HG03457 (cell line): ENCODE measurements around the gene FSHR.

Source experiments
- ATAC-seq: cut with Tn5 transposase; IDR thresholded peaks from one replicate; pipeline ENCODE4 v1.9.1; 2021; ENCODE audit warnings: moderate number of reproducible peaks; ENCODE audit not compliant: unreplicated experiment

Gene FSHR

DNA sequence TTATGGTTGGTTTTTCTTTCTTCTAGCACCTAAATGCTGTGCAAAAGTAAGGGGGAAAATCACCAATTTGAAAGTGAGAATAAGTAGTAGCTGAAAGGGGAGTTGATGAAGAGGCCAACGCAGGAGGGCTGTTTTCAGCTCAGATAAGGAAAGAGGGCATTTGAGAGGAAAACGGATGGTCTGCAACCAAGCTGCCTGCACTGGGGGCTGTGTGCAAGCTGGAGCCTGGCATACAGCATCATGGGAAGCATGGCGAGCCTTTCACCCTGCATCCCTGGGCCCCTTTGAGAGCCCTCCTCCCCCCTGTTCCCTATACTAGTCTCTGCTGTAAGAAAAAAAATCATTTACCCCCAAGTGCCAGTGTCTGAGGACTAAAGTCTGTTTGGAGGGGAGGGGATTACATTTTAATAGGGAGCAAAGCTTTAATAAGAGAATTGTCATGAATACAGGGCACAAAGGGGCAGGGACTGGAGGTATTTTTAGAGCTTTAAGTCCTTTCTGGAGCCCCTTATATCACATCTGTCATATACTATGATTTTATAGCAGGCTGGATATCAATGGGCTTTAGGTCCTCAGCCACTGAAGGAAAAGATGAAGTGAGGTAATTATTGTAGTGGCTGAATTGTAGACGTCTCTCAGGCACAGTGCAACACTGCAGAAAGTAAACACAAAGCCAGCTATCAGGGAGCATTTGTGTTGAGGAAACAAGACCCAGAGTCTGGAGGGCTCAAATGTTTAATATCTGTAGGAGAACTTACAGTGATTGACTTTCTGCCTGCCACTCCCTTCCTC, 120.7 kb downstream of the FSHR start:
- no peak for ATAC-seq

DNA sequence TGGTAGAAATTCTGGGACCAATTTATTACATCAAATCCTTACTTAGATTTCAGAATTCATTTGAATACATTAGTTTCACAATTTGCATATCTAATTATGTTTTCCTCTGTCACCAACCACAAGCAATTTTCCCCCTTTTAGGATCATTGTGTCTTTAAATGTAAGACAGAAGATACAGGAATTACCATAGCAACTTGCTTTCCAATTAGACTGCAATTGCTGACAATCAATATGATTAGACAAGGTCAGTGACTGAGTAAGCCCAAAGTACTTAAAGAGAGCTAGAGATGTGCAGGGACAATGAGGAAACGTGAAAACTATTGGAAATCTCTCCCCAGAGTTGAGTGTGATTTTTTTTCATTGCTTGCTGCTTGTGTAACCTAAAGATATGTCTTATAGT, 121.4 kb downstream of the FSHR start:
- ATAC-seq = no peak

DNA sequence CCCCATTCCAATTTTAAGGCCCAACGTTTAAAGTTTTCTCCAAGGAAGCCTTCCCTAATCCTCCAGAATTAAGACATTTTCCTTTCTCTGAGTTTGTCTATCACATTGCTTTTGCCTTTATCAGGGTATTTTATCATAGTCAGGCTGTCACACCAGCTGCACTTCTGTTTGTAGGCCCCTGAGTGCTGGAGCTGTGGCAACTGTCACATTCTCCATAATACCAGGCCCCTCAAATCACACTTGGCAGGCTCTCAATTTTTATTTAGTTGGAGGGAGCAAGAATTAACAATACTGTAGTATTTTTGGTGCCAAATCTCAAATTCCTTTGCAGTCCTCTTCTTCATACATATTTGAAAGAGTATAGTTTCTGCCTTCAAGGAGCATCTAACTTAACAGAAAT, 122.2 kb downstream of the FSHR start:
- ATAC-seq = no peak

DNA sequence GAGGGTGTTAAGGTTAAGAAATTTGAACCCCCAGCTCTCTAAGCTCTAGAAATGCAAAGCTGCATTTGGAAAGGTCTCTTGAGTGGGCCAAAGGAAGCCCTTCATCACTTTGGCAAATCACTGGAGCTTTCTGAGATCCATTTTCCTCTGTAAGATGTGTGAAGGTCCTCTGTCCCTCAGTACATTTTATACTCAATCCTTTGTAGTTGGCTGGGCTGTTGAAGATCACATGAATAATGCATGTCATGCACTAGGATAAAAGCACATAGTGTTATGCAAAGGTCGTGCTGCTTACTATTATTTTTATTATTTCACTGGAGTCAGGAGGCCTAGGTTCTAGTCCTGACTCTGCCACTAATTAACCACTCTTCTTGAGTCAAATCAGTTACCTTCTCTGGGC, 124.9 kb downstream of the FSHR start:
- no peak for ATAC-seq

DNA sequence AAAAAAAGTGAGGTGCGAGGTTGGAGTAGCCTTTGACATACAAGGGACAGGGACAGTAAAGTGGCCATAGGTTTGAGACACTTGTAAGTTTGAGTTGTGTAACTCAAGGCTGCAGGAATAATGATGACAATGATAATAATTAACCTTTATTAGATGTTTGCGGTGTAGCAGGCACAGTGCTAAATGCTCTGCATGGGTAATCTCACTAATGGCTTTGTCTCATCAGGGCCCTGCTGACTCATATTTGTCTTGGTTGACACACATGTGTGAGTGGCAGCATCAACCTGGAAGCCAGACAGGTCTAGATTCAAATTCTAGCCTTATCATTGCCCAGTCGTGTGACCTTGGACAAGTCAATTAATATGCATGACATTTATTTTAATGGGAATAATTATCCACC, 126.2 kb downstream of the FSHR start:
- ATAC-seq = peak; percentile 92

DNA sequence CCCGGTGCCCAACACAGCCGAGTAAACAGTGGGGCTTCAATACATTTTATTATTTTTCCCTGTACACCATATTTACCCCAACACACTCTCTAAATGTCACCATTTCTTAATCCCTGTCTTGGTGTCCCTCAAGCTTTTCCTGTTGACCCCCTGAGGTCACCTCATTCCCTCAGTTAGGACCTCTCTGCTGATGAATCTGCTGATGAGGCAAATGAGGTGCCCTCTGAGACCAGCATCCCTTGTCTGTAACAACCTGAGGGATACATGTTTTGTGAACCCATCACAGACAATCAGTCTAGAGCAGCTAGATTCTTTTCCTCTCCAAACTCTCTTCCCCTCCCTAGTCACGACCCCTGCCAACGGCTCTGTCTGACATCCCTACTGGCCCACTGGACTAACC, 127.6 kb downstream of the FSHR start:
- no peak for ATAC-seq

DNA sequence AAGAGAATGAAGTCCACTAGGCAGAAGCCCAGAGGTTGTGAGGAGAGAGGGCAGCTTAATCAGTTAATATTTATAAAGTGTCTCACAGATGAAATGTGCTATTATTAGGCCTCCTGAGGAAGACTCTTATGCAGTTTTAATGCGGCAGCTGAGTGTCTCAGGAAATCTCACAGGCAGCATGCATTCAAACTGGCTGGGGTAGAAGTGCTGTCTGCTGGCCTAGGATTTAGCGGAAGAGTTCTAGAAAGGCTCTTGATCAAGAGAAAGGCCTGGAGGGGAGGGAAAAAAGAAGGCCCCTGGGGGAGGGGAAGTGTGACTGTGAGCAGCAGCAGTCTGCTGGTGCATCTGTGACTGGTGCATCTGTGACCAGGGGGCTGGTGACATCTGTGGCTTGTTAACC, 133.0 kb downstream of the FSHR start:
- ATAC-seq = no peak

DNA sequence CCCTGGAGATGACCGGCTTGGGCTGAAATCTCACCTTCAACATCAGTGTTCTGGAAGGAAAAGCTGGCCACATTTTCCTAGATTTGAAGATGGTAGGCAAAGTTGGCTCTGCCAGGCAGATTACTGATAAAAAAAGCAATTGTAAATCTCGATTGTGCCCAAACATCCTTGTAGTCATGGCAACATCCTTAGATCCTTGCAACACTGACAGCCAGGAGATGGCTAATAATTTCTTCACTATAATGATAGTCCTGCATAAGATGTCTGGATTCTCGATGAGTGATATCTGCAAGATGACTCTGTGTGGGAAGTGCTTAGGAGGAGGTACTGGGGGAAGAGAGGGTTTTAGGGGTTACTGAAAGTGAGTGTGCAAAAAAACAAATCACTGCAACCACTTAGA, 149.1 kb downstream of the FSHR start:
- ATAC-seq = no peak

DNA sequence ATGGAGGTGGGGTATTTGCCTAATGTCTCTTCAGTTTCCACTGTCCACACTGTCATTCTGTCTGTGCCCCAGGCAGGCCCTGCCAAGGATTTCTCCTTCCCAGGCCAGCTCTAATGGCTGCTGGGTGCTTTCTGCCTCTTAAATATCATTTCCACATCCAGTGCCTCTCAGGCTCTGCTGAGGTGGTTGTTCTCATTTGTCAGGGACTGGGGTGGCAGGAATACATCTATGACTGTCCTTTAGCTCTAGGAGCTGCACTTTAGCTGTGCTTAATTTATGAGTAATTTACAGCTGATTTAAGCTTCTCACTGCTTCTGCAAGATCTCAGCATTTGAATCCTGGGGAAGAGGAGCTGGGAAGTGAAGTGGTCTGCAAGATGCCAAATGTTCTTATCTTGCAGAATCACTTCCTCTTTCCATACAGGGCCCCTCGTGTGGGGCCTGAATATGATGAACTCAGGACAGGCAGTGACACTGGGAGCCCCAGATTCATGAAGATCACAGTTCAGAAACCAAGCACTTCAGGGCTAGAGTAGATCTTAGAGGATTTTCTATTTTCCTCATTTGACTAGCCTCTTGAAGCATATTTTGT, 150.2 kb downstream of the FSHR start:
- ATAC-seq = no peak

DNA sequence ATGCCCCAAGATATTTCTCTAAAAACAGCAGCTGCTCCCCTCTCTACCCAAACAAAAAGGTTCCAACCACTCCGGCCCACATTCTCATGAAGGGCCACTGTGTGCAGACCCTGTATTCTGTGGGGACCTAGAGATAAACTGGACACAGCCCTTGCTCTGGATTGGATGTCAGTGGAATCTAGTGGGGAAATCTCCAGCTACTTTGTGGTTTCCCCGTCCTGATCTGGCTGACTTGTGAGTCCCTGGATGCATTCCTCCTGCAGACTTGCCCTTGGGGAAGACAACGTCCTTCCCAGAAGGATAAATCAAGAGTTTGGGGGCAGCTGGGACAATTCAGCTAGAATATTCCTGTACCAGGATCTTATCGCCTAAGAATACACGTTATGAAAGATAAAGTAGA, 151.1 kb downstream of the FSHR start:
- no peak for ATAC-seq

DNA sequence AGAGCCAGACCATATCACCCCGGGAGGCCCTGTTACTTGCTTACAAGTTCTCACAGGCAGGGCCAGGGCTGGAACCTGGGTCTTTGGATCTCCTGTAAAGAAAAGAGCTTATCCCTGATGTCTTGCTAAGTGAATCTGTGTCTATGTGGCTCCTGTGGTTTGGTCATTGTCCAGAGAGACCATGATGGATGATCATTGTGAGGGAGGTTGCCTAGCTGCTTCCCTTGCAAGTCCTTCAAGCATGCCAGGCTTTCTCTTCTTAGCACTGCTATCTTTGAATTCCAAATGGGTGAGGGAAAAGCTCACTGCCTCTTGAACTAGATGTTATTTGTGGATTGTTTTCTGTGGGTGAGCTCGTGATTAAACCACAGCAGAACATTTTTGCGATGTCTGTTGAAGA, 151.6 kb downstream of the FSHR start:
- ATAC-seq = no peak

DNA sequence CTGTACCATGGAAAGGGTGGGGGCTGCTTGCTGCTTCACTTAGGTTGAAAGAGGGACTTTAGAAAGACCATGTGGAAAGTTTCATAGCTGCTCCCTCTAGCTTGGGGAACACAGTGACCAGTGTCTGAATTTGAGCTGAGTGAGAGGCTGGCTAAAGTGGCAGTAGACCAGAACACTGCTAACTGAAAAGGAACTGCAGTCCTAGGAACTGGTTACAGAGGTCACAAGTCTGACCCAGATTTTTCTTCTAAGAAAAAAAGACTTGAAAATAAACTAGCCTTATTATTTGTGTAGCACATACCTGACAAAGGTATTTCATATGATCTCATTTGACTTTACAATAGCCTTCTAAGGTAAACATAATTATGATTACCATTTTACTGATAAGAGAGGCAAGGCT, 153.6 kb downstream of the FSHR start:
- ATAC-seq = no peak

DNA sequence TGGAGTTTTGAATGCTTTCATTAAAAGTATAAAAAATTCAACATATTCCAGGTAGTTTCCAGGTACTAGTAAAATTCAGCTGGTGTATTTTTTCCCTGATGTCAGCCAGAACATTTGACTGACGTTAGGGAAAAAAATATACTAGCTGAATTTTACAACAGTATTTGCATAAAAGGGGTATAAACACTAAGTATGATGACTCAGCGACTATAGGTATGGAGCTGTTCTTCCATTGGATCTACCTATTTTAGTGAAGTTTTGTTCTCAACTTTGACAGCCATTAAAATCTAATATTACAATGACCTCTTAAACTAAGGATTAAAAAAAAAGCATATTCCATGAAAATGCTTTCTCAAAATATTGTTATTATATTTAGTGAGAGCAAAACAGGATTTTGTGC, 155.9 kb downstream of the FSHR start:
- no peak for ATAC-seq

DNA sequence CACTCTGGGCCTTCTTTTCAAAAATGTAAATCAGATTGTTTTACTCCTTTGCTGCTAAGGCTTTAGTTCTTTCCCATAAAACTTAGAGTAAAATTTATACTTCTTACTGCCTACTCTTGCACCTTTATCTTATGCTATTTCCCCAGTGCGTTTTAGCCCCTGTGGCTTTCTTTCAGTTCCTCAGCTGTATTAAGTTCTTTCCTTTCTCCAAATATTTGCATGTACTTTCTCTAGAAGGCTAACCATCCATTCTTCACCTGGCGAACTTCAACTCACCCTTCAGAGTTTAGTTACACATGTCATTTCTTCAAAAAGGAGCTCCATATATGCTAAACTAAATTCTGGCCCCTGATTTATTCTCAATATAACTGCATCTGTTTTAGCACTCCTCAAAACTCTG, 160.7 kb downstream of the FSHR start:
- ATAC-seq = no peak

DNA sequence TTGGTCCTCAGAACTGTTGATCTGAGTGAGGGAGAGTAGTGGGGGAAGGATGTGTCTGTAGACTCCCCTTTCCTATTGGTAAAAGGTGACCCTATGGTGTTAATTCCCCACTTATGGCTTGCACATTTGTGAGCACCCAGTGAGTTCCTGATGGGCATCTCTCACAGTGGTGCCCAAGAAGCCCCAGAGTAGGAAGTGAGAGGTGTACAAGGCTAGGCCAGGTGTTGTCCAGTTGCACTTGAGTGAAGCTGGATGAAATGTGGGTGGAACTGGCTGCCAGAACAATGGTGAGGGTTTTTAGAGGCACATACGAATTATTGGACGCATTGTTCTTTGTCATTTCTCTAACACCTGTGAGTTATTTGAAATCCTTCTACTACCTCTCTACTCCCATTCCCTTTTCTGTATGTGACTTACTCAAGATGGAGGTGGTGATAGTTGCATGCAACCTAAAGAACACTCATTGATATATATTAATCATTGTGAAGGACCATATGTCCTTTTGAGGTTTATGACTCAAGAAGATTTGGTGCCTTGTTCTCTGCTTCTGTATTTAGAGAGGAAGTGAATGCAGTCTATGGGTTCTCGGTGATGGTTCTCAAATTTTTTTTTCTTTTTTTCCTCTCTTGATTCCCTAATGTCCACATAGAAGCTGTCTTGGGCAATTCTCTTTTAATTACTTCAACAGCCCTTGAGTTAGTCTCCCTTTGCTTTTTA, 162.7 kb downstream of the FSHR start:
- no peak for ATAC-seq

DNA sequence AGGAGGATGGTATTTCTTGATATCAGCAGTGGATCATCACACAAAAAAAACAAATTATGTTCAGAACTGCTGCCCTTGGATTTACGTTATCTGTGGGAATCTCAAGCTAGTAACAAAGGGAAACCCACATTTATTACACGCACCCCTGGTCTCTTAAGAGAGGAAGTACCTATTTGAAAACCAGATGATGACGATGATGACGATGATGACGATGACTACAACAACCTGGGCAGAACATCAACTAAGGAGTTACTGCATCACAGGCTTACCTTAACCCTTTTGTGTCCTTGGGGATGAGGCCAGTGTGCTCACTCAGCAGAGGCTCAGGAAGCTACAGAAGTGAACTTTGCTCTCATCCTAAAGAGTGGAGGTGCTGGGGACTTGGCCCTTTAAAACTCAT, 169.4 kb downstream of the FSHR start:
- no peak for ATAC-seq

DNA sequence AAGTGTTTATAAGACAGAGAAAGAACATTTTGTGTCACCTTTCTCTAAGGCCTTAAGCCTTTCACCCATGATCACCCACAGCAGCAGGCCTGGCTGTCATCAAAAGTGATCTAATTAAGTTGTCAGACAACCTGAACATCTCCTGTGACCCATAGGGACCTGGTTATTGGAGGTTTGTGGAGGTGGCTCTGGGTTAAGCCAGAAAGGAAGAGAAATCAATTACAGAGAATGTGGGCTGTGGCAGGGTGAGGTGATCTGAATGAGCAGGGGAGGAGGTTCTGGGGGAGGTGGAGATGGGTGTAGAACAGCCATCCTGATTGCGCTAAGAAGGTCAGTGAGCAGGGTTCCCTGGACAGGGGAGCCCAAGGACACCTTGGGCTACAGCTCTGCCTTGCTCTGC, 170.8 kb downstream of the FSHR start:
- ATAC-seq = no peak

DNA sequence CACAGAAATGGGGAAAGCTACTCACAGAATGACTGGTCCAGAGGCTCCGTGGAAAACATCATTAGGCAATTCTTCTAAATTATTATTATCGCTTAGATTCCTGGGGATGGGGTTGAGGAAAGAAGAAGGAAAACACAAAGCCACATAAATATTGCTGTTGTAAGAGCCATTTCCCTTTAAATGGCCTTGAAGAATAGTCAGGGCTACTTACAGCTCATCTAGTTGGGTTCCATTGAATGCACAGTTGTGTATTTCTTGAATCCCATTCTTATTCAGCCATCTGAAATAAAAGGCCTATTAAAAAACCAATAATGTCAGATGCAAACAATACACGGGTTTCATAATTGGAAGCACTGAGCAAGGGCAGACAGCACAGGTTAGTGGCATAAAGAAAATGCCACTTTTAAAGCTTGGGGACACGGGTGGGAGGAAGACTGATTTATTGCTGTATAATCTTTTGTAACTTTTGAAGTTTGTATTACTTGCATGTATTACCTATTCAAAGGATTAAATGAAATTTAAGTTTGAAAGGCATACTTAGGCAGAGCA, 171.4 kb downstream of the FSHR start:
- no peak for ATAC-seq

DNA sequence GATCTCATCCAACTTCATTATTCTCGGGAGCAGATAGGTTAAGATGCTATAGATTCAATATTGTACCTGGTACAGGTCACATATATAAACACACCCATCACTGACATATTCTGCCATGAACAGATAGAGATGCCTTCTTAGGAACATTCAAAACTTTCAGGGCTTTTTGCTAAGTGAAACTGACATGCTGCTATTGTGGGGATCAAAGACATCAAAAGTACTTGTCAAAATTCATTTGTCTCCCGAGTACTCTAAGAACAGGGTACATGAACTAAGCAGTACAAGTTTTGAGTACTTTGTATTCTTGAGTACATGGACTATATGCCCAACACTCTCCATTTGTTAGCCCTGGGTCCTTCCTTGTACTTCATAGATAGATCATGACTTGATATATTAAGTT, 173.5 kb downstream of the FSHR start:
- no peak for ATAC-seq

DNA sequence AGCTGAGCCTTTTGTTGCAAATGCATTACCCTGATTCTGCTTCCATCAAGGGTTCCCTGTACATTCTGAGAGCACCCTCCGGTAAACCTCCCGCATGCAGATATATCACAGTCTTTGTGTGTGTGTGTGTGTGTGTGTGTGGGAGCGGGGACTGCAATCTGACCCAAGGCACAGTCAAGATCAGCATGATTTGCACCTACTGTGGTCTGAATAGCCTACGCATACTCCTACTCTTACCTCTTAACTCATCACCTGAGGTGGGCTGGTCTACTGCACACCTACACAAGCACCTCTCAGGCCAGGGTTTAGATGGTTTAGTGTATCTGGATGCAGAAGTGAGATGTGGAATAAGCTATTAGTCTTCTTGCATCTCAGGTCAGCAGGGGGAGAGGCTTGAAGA, 174.6 kb downstream of the FSHR start:
- no peak for ATAC-seq

DNA sequence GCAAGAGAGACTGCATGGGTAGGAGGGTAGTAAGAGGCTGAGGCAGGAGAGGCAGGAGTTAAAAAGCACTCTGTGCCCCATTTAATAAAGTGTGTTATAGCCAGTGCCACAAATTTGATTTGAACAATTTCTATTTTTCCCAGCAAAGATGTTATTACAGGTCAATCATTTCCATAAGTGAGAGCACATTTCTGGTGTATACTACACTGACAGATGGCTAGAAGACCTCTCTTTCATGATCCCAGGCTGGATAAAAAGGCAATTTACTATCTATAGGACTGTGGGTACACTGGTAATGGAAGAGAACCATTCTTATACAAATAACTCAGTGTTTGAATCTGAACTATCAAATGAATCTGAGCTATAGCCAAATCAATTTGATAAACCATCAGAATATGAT, 176.2 kb downstream of the FSHR start:
- no peak for ATAC-seq

DNA sequence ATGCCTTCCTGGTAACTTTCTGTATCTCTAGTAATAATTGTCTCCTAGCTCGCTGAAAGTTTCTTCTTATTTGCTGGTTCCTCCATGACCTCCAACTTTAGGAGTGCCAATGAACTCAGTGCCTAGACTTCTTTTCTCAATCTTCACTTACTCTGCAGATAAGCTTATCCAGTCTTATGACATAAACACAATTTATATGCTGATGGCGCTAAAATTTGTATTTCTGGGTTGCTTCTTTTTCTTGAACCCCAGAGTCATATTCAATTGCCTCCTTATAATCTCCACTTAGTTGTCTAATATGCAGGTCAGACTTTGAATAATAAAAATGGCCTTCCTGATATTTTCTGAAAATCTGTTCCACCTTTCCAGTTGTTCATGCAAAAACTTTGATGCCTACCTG, 182.5 kb downstream of the FSHR start:
- no peak for ATAC-seq
